HepG2 (cell line): ENCODE results near the gene PRMT5.

Experiments
- AKAP8 ChIP-seq: sonication (generic); formaldehyde crosslinking; IDR thresholded peaks from 2 replicates; pipeline ENCODE4 v1.5.1; 2020; ENCODE audit warnings: mild to moderate bottlenecking, missing genetic modification reagents
- SPEN ChIP-seq: sonication (generic); formaldehyde crosslinking; IDR thresholded peaks from 2 replicates; pipeline ENCODE4 v1.5.1; 2020; ENCODE audit warnings: low read depth, mild to moderate bottlenecking, missing genetic modification reagents

- TF ChIP-seq SPEN (CRISPR knock-in tag): no peak
- no peak for TF ChIP-seq AKAP8 (CRISPR knock-in tag)
Observed at GRCh38 chr14:22939684-22940083, 10.5 kb upstream of the PRMT5 start.
